H4 (cell line): ENCODE results near the gene LIN54. TPM values are rescaled to one million over a fixed set of nuclear protein-coding genes. Genes with fewer than 3 reads are reported as not detected.
"Not testable (repeated sequence)": the region's sequence is repeated elsewhere in the genome, so short reads cannot be mapped to it uniquely, and the experiment has no call there.

ENCODE experiments used
- DNase-seq: peaks from one replicate; pipeline ENCODE4 v3.0.0-alpha.2; 2015; ENCODE audit warnings: low spot score
- total RNA-seq: library from RNA; depleted of rRNA; stranded (reverse); fragments of >200 nt; shearing (Covaris generic); gene quantifications from 2 replicates; pipeline ENCODE4 v1.2.3, GENCODE V29; 2014

Gene LIN54
- total RNA-seq, 1 experiment from 2014 or later = 15.4 TPM

GRCh38 chr4:83012200-83012686, 1.6 kb upstream of the LIN54 start:
- DNase-seq = no peak

DNA sequence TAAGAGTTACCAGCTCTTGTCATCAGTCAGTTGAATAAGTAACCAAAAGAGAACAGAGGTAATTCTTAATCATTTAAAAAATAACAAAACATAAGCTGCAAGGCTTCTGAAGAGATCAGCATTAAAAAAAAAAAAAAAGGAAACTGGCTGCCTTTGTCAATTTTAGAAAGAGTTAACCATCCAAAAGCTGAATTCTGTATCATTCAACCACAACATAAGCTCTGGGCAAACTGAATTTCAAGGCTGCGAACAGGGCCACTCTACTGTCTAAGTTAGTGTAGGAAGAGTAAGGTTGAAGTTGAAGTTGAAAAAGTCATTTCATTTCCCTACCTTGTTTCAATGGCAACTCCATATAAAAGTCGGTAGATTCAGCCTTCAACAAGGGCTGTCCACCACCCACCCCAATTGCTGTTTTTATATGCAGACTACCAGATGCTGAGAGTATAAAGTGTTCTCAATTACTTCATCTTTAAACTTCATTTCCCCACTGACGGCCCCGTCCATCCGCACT, 1.1 kb upstream of the LIN54 start:
- DNase-seq = no peak

DNA sequence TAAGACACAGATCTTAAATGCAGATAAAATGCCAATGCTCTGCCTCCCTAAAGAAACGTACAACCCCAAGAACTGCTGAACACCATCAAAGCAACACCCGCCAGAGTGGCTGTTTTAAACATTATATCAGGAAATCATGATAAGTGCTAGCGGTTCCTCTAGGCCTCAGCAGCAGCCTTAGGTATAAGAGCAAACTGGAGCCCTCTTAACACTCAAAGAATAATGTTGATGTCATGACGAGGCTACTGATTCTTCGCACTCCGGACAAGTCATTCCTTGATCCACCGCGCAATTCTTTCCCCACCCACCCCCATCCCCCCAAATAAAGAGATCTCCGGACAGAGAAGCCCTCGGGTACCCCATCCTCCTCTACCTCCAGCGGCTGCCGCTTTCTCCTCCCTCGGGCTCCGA, 507 bp downstream of the LIN54 start:
- no peak for DNase-seq

DNA sequence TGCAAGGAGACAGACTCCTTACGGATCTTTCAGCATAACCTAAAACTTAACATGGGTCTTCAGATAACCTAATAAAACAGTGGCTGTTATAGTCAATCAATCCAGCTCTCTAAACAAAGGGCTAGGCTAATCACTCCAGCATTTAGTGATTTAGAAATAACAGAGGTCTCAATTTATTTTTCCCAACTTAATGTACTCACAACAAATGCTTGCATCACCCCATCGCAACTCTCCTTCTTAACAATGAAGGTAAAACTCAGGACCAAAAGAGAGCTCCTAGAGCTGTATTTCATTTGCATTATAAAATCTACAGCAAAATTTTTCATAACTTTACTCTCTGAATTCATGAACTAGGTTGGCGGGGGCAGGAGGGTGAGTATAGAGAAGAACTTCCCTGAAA, 1.1 kb downstream of the LIN54 start:
- DNase-seq = no peak

GRCh38 chr4:83003044-83003791, 7.4 kb downstream of the LIN54 start:
- DNase-seq = not testable (repeated sequence)

DNA sequence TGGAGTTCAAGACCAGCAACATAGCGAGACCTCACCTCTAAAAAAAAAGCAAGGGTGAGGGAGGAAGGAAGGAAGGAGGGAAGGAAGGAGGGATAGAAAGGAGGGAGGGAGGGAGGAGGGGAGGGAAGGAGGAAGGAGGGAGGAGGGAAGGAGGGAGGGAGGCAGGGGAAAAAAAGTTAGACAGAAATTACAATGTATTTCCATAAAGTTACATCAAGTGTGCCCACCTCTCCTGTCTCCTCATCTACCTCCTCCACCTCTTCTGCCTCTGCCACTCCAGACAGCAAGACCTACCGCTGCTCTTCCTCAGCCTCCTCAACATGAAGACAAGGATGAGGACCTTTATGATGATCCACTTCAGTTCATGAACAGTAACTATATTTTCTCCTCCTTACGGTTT, 8.3 kb downstream of the LIN54 start:
- DNase-seq = no peak

GRCh38 chr4:82998898-82999297, 11.7 kb downstream of the LIN54 start:
- DNase-seq = no peak

GRCh38 chr4:82994834-82995233, 15.8 kb downstream of the LIN54 start:
- no peak for DNase-seq

DNA sequence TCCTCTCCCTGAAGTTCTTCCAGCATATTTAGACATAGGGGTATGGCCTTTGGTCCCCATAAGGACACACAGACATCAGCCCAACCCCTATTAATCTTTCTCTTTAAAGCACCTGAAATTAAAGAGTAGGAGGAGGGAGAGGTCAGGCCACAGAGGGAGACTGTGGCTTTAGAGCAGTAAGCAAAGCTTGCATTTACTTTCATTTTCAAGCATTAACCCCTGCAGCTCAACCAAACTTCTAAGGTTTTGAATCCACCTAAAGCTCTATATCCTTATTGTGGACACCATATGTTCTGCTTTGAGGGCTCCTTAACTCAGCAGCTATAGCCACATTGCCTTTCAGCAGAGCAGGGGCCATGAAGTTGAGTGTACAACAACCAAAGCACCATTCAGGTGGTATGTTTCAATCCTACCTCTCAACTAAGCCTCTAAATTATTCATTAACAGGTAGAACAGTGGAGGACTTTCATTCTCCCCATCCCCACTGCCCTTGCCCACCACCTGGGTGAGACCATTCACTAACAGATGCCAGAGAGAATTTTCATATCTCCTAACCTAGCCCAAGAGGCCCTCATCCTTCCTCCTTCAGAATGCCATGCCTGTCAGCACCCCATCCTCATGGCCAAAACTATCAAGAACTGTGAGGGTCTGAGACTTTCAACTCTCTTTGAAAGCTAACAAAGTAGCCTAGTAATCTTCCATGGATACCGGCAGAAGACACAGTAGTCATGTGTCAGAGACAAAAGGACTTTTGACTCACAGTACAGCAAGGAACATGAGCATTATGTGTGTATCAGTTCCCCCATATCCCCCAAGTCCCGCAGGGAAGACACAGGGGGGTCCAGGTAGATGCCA, 20.8 kb downstream of the LIN54 start:
- DNase-seq = peak; percentile 27

DNA sequence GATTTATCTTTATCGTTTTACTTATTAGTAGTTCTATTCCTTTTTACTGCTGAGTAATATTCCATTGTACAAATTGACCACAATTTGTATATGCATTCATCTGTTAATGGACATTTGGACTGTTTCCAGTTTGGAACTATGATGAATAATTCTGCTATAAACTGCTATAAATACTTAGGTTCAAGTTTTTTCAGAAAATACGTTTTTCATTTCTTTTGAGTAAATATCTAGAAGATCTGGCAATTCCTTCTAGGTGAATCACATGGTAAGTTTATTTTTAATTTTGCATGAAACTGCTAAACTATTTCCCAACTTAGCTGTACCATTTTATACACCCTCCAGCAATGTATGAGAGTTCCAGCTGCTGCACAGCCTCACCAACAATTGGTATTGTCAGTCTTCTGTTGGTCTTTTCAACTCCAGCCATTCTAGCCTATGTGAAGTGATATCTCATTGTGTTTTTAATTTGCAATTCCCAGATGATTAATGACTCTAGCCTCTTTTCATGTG, 22.2 kb downstream of the LIN54 start:
- no peak for DNase-seq

DNA sequence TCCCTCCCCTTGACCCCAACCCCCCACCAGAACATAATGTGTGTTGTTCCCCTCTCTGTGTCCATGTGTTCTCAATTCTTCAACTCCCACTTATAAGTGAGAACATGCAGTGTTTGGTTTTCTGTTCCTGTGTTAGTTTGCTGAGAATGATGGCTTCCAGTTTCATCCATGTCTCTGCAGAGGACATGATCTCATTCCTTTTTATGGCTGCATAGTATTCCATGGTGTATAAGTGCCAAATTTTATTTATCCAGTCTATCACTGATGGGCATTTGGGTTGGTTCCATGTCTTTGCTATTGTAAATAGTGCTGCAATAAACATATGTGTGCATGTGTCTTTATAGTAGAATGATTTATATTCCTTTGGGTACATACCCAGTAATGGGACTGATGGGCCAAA, 23.1 kb downstream of the LIN54 start:
- not testable (repeated sequence) for DNase-seq

DNA sequence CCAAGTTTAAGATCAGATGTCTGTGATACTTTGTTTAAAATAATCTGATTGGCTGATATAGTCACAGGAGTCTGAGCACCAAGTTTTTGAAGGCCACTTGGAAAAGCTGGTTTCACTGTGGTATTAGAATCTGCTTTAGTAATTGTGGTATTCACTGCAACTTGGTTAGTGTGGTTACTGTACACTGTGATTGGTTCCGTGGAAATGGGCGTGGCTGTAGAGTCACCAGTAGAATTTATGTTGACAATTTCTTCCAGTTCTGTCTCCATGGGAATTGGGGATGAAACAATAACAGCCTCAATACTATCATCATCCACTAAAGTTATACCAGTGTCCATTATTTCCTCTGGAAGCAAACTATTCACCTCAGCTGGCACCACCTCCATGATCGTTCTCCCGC, 26.2 kb downstream of the LIN54 start:
- DNase-seq = peak; percentile 68

DNA sequence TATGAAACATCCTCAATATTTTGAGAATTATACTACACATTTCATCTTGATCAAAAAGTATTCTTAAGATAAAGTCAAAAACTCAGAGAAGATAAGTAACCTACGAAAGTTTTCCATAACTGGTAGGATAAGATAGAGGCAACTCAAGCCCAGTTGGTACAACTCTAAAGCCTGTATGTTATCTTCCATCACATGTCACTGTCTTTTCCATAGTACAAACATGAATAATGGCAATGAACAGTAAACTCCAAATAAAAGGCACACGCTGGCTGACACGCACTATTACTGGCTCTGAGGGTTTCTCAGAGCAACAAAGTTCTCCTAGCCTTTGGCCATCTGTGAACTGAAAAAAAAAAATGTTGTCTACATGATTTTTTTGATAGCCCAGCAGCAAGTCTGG, 27.2 kb downstream of the LIN54 start:
- DNase-seq = no peak

DNA sequence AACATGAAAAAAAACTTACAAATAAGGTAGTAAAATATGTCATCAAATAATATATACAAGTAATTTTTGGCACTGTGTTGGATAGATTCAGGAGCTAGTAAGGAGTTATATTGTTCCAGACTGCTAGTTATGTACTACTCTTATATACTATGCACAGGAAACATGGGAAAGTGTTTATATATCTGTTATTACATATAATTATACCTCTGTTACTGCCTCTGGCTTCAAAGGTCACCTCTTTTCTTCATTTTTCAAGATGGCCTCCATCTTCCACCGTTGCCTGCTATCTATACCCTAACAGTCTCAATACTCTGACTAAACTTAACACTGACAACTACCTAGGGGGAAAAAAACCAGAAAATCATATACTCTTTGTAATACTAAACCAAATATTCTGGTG, 29.5 kb downstream of the LIN54 start:
- DNase-seq = no peak

GRCh38 chr4:82975792-82976191, 34.8 kb downstream of the LIN54 start:
- no peak for DNase-seq

DNA sequence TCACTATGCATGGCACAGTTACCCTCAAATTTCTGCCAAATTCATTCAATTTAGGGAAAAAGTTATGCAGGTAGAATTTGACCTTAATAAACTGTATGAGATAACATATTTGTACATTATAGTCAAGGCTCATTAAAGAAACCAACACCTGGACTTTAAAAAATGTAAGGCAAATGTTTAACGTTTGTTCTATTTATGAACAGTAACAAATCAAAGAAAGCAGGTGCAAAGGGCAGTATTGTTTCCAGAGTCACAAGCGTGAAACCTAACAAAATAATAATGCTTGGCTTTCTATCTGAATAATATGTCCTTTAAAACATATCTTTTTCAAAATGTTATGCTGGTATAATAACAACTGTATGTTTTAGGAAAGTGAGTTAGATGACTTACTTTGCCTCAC, 41.2 kb downstream of the LIN54 start:
- no peak for DNase-seq

GRCh38 chr4:82968972-82969371, 41.7 kb downstream of the LIN54 start:
- no peak for DNase-seq

DNA sequence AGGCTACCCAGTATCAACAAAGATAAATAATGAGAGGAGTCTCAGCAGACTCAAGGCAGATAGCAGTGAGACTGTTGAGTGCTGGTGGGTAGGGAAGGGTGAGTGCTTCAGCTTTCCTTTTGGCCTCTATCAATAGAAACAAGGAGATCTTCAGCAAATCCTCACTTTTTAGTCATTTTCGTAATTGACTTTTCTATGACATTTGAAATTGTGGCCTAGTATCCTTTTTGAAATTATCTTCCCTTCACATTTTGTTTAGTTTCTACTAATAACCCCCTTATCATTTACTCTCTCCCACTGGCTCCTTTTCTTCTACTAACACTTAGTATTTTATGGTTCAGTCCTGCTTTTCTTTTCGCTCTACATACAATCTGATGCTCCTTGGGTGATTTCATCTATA, 44.9 kb downstream of the LIN54 start:
- no peak for DNase-seq

- no peak for DNase-seq
Observed at GRCh38 chr4:82957045-82957444, 53.6 kb downstream of the LIN54 start.

DNA sequence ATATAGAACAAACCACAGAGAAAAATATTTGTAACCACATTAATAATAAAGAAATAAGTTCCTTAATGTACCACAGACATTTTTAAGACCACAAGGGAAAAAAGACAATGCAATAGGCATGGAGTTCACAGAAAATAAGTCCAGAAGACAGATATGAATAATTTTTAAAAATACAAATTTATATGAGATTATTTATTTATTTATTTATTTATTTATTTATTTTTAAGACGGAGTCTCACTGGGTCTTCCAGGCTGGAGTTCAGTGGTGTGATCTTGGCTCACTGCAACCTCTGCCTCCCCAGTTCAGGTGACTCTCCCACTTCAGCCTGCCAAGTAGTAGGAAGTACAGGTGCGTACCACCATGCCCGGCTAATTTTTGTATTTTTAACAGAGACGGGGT, 56.4 kb downstream of the LIN54 start:
- DNase-seq = no peak

DNA sequence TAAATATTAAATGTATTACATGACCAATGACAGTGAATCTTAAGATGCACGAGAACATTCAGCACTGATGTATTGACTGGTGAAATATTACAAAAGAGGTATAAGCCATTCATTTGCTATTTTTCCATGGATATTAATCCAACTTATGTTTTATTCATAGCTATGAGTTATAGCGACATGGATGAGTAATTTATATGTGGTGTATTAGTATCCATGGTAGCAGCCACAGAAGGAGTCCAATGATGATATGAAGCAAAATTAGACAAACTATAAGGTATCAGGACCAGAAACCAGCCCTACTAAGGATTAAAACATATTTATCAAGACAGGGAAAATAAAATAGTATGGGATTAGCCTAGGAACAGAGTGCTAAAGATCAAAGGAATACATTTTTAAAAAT, 59.4 kb downstream of the LIN54 start:
- no peak for DNase-seq

- DNase-seq = no peak
Observed at GRCh38 chr4:82948647-82949204, 61.9 kb downstream of the LIN54 start.
